Measurements from ENCODE around the gene KIF26A.
A peak's percentile ranks its signal among the peaks of the same experiment; 100 is the strongest.

The KIF26A gene

DNA sequence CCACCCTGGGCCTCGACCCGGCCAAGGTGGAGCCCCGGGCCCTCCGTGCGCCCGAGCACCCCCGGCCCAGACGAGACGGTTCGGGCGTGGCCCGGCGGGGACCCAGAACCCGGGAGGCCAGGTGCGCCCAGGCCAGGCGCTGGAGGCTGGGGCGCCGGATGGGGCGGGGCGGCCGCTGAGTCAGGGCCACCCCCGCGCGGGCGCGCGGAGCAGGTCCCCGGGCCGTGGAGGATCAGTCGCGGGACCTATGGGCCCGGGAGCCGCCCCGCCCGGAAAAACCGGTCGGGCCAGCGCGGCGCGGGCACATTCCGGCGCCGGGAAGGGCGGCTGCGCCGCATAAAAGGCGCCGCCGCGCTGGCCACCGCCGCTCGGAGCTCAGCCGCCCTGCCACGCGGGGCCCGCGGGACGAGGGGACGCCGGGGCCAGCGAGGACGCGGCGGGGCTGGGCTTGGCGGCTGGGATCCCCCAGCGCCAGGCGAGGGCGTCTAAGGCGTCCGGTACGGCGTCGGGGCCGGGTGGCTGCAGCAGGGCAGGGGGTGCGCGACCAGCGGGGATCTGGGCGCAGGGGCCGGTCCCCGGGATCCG is 21.5 kb upstream of the KIF26A start:
- 0 out of 2 replicates have a peak, but pooled peaks have one; percentile 54 for TF ChIP-seq ZFX (IDR thresholded peaks at IDR 0.05)
- TF ChIP-seq, protein P1, sequence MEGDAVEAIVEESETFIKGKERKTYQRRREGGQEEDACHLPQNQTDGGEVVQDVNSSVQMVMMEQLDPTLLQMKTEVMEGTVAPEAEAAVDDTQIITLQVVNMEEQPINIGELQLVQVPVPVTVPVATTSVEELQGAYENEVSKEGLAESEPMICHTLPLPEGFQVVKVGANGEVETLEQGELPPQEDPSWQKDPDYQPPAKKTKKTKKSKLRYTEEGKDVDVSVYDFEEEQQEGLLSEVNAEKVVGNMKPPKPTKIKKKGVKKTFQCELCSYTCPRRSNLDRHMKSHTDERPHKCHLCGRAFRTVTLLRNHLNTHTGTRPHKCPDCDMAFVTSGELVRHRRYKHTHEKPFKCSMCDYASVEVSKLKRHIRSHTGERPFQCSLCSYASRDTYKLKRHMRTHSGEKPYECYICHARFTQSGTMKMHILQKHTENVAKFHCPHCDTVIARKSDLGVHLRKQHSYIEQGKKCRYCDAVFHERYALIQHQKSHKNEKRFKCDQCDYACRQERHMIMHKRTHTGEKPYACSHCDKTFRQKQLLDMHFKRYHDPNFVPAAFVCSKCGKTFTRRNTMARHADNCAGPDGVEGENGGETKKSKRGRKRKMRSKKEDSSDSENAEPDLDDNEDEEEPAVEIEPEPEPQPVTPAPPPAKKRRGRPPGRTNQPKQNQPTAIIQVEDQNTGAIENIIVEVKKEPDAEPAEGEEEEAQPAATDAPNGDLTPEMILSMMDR (conservative IDR thresholded peaks at IDR 0.05): no peak
- H3K27ac ChIP-seq: peak overlapping the region; percentile 80

DNA sequence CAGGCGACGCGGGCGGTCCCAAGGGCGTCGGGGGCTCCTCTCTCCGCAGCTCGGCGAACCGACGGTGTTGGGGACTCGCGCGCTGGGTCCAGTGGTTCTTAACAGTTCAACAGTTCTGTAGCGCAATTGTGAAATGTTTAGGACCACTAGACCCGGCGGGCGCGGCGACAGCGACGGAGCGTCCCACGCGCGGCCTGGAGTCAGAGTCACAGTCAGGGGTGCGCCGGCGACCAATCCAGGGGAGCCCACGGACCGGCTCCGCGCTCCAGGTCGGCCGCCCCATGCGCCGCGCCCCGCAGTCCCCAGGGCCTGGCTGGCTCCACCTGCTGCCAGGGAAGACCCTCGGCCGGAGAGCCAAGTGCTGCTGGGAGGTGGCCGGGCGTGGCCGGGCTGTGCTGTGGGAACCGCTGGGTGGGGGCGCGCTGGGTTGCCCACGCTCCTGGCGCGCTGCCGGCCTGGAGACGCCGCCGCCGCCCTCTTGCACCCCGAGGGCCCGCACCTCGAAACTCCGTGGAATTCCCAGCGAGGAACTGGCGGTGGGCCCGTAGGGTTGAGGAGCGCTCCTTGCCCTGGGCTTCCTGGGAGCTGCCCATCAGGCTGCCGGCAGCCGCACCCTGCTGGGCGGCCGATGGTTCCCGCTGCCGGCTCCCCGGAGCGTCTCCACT is 20.9 kb upstream of the KIF26A start:
- TF ChIP-seq ZFX (IDR thresholded peaks at IDR 0.05): no peak
- TF ChIP-seq, protein P1 (conservative IDR thresholded peaks at IDR 0.05): no peak
- peak overlapping the region; percentile 80 for H3K27ac ChIP-seq

DNA sequence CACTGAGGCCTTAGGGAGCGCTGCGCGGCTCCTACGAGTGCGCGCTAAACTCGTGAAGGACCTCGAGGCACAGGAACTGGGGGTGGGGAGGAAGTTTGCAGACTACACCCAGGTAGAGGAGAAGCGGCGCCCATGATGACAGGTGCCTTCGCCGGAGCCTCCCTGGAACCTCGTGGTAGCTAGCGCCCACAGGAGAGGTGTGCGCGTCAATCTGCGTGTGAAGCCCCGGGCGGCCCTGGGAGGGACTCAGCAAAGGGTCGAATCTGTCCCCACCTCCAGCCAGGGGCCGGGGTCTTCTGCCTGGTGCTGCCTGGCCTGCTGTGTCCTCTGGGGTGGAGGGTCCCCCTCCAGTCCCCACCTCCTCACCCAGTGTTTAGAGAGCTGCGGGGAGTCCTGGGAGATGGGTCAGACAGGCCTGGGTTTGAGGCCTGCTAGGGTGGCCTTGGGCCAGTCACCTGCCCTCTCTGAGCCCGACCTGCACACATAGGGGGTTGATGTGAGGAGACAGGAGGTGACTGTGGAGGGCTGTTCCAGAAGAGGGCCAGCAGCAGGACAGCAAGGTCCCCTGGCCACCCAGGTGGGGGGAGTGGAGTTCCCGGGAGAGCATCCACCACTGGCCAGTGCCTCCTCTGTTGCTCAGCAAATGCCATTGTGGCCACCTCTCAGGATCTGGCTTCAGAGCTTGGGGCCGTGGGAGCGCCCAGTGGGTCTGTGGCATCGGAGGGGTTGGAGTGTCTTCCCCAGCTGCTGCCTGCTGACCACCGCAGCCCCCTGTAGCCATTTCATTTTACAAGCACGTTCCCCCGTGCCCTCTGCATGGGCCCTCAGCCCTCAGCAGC is 20.2 kb upstream of the KIF26A start:
- no peak overlapping the region for H3K27ac ChIP-seq
- TF ChIP-seq ZFX (IDR thresholded peaks at IDR 0.05): no peak

DNA sequence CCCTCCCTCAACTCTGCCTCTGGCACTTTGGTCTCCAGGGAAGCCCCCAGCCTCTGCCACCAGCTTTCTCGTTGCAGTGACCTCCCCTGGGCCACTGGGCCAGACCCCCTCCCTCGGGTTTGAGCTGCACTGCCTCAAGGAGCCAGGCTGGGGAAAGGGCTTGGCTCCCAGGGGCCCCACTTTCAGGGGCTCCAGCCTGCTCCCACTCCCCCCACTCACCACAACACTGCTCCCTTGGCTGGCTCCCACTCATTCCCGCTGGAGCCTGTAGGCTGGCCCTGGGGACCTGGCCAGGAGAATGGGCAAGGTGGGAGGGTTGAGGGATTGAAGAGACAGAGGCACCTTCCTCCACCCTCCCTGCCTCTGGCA is 19.3 kb upstream of the KIF26A start:
- TF ChIP-seq, protein P1 (conservative IDR thresholded peaks at IDR 0.05): no peak
- no peak for TF ChIP-seq ZFX (IDR thresholded peaks at IDR 0.05)
- no peak overlapping the region for H3K27ac ChIP-seq

DNA sequence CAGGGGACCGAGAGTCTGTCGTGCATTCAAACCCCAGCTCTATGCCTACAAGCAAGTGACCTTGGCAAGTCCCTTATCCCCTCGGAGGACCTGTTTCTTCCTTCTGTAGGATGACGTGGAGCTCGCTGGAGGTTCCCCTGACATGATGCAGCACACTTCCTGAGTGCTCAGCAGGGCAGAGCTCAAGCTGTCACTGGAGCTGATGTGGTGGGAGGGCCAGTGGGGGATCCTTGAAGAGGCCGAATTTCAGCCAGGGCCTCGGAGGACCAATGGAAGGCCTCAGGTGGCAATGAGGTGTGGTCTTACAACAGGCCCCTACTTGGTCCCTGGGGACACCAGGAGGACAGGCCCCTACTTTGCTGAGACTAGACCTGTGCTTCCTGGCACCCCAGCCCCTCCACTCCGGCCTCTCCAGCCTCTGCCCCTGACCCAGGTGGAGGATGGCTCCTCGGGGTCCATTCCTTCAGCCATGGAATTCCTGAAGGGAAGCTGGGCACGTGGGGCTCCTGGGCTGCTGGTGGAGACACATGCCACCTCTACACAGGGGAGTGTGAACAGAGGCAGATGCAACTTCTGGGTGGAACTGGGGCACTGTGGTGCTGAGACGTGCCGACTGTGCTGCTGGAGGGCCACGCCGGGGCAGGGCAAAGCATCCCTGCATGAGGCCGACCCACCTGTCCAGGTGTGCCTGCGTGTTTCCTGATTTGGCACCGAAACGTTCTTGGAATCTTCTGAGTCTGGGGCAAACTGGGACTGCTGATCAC is 18.7 kb upstream of the KIF26A start:
- TF ChIP-seq, protein P1 (conservative IDR thresholded peaks at IDR 0.05): no peak
- no peak for TF ChIP-seq ZFX (IDR thresholded peaks at IDR 0.05)
- no peak overlapping the region for H3K27ac ChIP-seq

DNA sequence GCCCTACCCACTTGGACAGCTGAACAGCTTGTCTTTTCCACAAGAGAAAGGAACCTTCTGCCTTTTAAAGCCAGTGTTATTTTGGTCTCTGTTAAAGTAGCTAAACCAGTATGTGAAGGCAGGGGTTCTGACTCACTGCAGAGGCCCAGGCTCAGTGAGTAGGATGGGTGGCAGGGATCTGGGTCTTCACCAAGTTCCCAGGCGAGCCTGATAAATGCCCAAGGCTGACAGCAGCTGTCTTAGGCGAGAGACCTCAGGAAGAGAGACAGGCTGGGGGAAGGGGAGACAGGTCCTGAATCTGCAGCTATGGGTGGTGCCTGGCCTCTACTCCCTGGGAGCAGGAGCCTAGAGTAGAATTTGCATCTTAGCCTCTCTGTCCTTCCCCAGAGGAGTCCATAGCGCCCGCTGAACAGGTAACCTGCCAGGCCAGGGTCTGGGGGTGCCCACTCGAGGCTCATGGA is 18.1 kb upstream of the KIF26A start:
- H3K27ac ChIP-seq: no peak overlapping the region
- TF ChIP-seq, protein P1 (conservative IDR thresholded peaks at IDR 0.05): no peak
- no peak for TF ChIP-seq ZFX (IDR thresholded peaks at IDR 0.05)

DNA sequence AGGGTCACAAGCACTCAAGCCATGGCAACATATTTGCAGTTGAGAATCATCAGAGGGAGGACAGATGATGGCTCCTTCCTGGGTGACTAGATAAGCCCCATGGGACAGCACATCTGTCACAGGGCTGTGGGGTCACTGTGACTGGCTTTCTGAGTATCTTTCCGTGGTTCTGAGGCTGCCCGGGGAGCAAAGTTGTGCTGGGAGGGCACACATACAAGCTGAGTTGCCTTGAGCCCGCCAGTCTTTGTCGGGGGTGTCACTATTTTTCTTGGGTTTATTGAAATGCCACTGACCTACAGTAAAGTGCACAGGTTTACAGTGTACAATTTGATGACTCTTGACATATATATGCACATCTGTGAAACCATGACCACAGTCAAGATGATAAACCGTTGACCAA is 17.2 kb upstream of the KIF26A start:
- no peak overlapping the region for H3K27ac ChIP-seq
- no peak for TF ChIP-seq ZFX (IDR thresholded peaks at IDR 0.05)
- TF ChIP-seq, protein P1 (conservative IDR thresholded peaks at IDR 0.05): no peak
